ENCODE data around the gene FAM110C. TPM values are rescaled to one million over a fixed set of nuclear protein-coding genes. Genes with fewer than 3 reads are reported as not detected.

FAM110C gene
- total and polyA plus RNA-seq, 9 of the 15 experiments (the other 6 are each of a cell fraction or from before 2014, with no cell fraction given), result not detected

GRCh38 chr2:55587-56448 is 9.5 kb upstream of the FAM110C start:
- Histone ChIP-seq H3K4me2 (ENCODE audit: insufficient read depth, low read length) (no peak overlapping the region), H4K20me1 (replicated peaks; ENCODE audit: control insufficient read depth, insufficient read depth, low read length) (no peaks in the 10 kb centered on the region), H2AFZ (ENCODE audit: low read depth, low read length) (no peak overlapping the region), H3K9me3 (replicated peaks; ENCODE audit: control insufficient read depth, insufficient read depth, low read depth, low read length) (no peaks in the 10 kb centered on the region), H3K4me1 (replicated peaks in 1 of 2; ENCODE audit: control insufficient read depth in 2 of 2, insufficient read depth in 2 of 2, low read length in 2 of 2) (no peaks in the 10 kb centered on the region), H3K36me3 (ENCODE audit: control insufficient read depth, insufficient read depth, low read length) (no peaks in the 10 kb centered on the region), H3K9me1 (ENCODE audit: control insufficient read depth, insufficient read depth, low read length) (no peaks in the 10 kb centered on the region), H3K9ac (ENCODE audit: insufficient read depth in 1 of 2, low read depth in 2 of 2, low read length in 2 of 2) (no peak overlapping the region), H3K79me2 (ENCODE audit: control insufficient read depth, insufficient read depth, low read length) (no peaks in the 10 kb centered on the region), H3K4me3 (no peak overlapping the region), H3K27ac (ENCODE audit: extremely low read depth, low read depth, low read length) (no peak overlapping the region), H3K27me3 (ENCODE audit: control insufficient read depth in 2 of 2, insufficient read depth in 2 of 2, low read length in 2 of 2) (no peaks in the 10 kb centered on the region)
- no peak for DNase-seq (ENCODE audit: extremely low read depth in 1 of 4, low spot score in 3 of 4)
- WGBS (ENCODE audit: insufficient coverage, low coverage, missing lambda C conversion rate), result 0% methylated on average over 4 of the region's 4 CpGs
- TF ChIP-seq, protein P1, sequence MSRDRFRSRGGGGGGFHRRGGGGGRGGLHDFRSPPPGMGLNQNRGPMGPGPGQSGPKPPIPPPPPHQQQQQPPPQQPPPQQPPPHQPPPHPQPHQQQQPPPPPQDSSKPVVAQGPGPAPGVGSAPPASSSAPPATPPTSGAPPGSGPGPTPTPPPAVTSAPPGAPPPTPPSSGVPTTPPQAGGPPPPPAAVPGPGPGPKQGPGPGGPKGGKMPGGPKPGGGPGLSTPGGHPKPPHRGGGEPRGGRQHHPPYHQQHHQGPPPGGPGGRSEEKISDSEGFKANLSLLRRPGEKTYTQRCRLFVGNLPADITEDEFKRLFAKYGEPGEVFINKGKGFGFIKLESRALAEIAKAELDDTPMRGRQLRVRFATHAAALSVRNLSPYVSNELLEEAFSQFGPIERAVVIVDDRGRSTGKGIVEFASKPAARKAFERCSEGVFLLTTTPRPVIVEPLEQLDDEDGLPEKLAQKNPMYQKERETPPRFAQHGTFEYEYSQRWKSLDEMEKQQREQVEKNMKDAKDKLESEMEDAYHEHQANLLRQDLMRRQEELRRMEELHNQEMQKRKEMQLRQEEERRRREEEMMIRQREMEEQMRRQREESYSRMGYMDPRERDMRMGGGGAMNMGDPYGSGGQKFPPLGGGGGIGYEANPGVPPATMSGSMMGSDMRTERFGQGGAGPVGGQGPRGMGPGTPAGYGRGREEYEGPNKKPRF (IDR thresholded peaks at IDR 0.05; ENCODE audit: low read depth, low read length), result no peak
- TF ChIP-seq BRD4 (IDR thresholded peaks at IDR 0.05), result no peak
- TF ChIP-seq POLR2AphosphoS5 (IDR thresholded peaks at IDR 0.05; ENCODE audit: control insufficient read depth, insufficient read depth, low read depth, low read length), result no peak
- TF ChIP-seq PHB (CRISPR knock-in tag; IDR thresholded peaks at IDR 0.05), result no peak
- TF ChIP-seq, protein P2, sequence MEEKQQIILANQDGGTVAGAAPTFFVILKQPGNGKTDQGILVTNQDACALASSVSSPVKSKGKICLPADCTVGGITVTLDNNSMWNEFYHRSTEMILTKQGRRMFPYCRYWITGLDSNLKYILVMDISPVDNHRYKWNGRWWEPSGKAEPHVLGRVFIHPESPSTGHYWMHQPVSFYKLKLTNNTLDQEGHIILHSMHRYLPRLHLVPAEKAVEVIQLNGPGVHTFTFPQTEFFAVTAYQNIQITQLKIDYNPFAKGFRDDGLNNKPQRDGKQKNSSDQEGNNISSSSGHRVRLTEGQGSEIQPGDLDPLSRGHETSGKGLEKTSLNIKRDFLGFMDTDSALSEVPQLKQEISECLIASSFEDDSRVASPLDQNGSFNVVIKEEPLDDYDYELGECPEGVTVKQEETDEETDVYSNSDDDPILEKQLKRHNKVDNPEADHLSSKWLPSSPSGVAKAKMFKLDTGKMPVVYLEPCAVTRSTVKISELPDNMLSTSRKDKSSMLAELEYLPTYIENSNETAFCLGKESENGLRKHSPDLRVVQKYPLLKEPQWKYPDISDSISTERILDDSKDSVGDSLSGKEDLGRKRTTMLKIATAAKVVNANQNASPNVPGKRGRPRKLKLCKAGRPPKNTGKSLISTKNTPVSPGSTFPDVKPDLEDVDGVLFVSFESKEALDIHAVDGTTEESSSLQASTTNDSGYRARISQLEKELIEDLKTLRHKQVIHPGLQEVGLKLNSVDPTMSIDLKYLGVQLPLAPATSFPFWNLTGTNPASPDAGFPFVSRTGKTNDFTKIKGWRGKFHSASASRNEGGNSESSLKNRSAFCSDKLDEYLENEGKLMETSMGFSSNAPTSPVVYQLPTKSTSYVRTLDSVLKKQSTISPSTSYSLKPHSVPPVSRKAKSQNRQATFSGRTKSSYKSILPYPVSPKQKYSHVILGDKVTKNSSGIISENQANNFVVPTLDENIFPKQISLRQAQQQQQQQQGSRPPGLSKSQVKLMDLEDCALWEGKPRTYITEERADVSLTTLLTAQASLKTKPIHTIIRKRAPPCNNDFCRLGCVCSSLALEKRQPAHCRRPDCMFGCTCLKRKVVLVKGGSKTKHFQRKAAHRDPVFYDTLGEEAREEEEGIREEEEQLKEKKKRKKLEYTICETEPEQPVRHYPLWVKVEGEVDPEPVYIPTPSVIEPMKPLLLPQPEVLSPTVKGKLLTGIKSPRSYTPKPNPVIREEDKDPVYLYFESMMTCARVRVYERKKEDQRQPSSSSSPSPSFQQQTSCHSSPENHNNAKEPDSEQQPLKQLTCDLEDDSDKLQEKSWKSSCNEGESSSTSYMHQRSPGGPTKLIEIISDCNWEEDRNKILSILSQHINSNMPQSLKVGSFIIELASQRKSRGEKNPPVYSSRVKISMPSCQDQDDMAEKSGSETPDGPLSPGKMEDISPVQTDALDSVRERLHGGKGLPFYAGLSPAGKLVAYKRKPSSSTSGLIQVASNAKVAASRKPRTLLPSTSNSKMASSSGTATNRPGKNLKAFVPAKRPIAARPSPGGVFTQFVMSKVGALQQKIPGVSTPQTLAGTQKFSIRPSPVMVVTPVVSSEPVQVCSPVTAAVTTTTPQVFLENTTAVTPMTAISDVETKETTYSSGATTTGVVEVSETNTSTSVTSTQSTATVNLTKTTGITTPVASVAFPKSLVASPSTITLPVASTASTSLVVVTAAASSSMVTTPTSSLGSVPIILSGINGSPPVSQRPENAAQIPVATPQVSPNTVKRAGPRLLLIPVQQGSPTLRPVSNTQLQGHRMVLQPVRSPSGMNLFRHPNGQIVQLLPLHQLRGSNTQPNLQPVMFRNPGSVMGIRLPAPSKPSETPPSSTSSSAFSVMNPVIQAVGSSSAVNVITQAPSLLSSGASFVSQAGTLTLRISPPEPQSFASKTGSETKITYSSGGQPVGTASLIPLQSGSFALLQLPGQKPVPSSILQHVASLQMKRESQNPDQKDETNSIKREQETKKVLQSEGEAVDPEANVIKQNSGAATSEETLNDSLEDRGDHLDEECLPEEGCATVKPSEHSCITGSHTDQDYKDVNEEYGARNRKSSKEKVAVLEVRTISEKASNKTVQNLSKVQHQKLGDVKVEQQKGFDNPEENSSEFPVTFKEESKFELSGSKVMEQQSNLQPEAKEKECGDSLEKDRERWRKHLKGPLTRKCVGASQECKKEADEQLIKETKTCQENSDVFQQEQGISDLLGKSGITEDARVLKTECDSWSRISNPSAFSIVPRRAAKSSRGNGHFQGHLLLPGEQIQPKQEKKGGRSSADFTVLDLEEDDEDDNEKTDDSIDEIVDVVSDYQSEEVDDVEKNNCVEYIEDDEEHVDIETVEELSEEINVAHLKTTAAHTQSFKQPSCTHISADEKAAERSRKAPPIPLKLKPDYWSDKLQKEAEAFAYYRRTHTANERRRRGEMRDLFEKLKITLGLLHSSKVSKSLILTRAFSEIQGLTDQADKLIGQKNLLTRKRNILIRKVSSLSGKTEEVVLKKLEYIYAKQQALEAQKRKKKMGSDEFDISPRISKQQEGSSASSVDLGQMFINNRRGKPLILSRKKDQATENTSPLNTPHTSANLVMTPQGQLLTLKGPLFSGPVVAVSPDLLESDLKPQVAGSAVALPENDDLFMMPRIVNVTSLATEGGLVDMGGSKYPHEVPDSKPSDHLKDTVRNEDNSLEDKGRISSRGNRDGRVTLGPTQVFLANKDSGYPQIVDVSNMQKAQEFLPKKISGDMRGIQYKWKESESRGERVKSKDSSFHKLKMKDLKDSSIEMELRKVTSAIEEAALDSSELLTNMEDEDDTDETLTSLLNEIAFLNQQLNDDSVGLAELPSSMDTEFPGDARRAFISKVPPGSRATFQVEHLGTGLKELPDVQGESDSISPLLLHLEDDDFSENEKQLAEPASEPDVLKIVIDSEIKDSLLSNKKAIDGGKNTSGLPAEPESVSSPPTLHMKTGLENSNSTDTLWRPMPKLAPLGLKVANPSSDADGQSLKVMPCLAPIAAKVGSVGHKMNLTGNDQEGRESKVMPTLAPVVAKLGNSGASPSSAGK (IDR thresholded peaks at IDR 0.05), result no peak
- TF ChIP-seq SP2 (IDR thresholded peaks at IDR 0.05; ENCODE audit: extremely low read depth, low read depth, low read length, poor library complexity, severe bottlenecking), result no peak
- no peak for TF ChIP-seq COPS2 (conservative IDR thresholded peaks at IDR 0.05)
- TF ChIP-seq RBM34 (IDR thresholded peaks at IDR 0.05; ENCODE audit: borderline replicate concordance, insufficient read depth, low read length), result no peak
- ChIA-PET CTCF (ENCODE audit: low intra/inter-chr PET ratio) (no interaction called here), POLR2A (no interaction called here)
- ATAC-seq, result no peak
- BruUV-seq (replicated peaks), result no TSS peak
- in situ Hi-C loops (cut with MboI), result no loop called here
- no peak for FAIRE-seq
- intact Hi-C loops (cut with micrococcal nuclease), result no loop called here

All from K562 (cell line).